OCI-LY3 (cell line): ENCODE data around the gene BCOR.

Experiments used
- CTCF ChIP-seq: fragments of 200-600, 300-600 bp; sonication (generic); IDR thresholded peaks from 2 replicates; pipeline ENCODE4 v1.5.1; 2014; ENCODE audit warnings: antibody characterized with exemption, low read length, low read depth
- EZH2phosphoT487 ChIP-seq: fragments of 200-600 bp; shearing (Covaris generic); IDR thresholded peaks from 2 replicates; pipeline ENCODE4 v1.6.1; 2018; ENCODE audit warnings: antibody characterized with exemption, mixed run types, low read depth

GRCh38 chrX:40120838-40121580 lies 23.3 kb upstream of the BCOR start:
- TF ChIP-seq CTCF: no peak
- no peak for TF ChIP-seq EZH2phosphoT487
